Neural progenitor cell (in vitro differentiated cells): Measurements from ENCODE around the gene NHERF1. TPM values are rescaled to one million over a fixed set of nuclear protein-coding genes. Genes with fewer than 3 reads are reported as not detected.

Experiments used
- DNase-seq: peaks from one replicate; pipeline ENCODE4 v3.0.0-alpha.2; 2016; ENCODE audit warnings: low spot score
- H2AFZ ChIP-seq: fragments of 200-600 bp; sonication (generic); replicated peaks from 2 replicates; pipeline ENCODE4 v1.6.1; 2016; ENCODE audit warnings: antibody characterized with exemption
- H3F3A ChIP-seq: fragments of 200-600 bp; sonication (generic); 2 replicates; pipeline ENCODE4 v1.6.1; 2016; ENCODE audit warnings: antibody characterized with exemption, low read depth
- H3K27ac ChIP-seq: fragments of 200-600 bp; sonication (generic); 2 replicates; pipeline ENCODE4 v1.5.1; 2016; ENCODE audit warnings: mild to moderate bottlenecking
- H3K27me3 ChIP-seq: fragments of 200-600 bp; sonication (generic); 2 replicates; pipeline ENCODE4 v1.6.1; 2016; ENCODE audit warnings: mild to moderate bottlenecking, moderate library complexity
- H3K36me3 ChIP-seq: fragments of 200-600 bp; sonication (generic); 2 replicates; pipeline ENCODE4 v1.5.1; 2016
- H3K4me1 ChIP-seq: fragments of 200-600 bp; sonication (generic); 2 replicates; pipeline ENCODE4 v1.6.1; 2016; ENCODE audit warnings: mixed run types
- H3K4me2 ChIP-seq: fragments of 200-600 bp; sonication (generic); 2 replicates; pipeline ENCODE4 v1.6.1; 2016
- H3K4me3 ChIP-seq: fragments of 200-600 bp; sonication (generic); 2 replicates; pipeline ENCODE4 v1.5.1; 2016
- H3K79me2 ChIP-seq: fragments of 200-600 bp; sonication (generic); 2 replicates; pipeline ENCODE4 v1.6.1; 2016; ENCODE audit warnings: low read depth
- H3K9ac ChIP-seq: fragments of 200-600 bp; sonication (generic); 2 replicates; pipeline ENCODE4 v1.6.1; 2016
- H3K9me3 ChIP-seq: fragments of 200-600 bp; sonication (generic); 2 replicates; pipeline ENCODE4 v1.5.1; 2016; ENCODE audit warnings: low read depth
- H4K20me1 ChIP-seq: fragments of 200-600 bp; sonication (generic); 2 replicates; pipeline ENCODE4 v1.6.1; 2016; ENCODE audit warnings: low read depth
- H3K27ac Mint-ChIP-seq: 3 replicates; pipeline ENCODE4 v1.8.0; 2021; ENCODE audit warnings: mixed read lengths
- H3K27me3 Mint-ChIP-seq: 2 replicates; pipeline ENCODE4 v1.8.0; 2022; ENCODE audit warnings: low read depth, mild to moderate bottlenecking, inconsistent platforms, moderate library complexity, mixed read lengths; ENCODE audit not compliant: insufficient read depth
- H3K36me3 Mint-ChIP-seq: 3 replicates; pipeline ENCODE4 v1.8.0; 2021; ENCODE audit warnings: mixed read lengths
- H3K4me1 Mint-ChIP-seq: 3 replicates; pipeline ENCODE4 v1.8.0; 2021; ENCODE audit warnings: mixed read lengths
- H3K4me3 Mint-ChIP-seq: 3 replicates; pipeline ENCODE4 v1.8.0; 2021; ENCODE audit warnings: mild to moderate bottlenecking, moderate library complexity, mixed read lengths
- H3K9me3 Mint-ChIP-seq: 3 replicates; pipeline ENCODE4 v1.8.0; 2020; ENCODE audit warnings: mixed read lengths
- CTCF ChIP-seq: fragments of 200-600 bp; sonication (generic); IDR thresholded peaks from 2 replicates; pipeline ENCODE4 v1.5.1; 2017; ENCODE audit warnings: antibody characterized with exemption, mild to moderate bottlenecking
- EZH2 ChIP-seq: fragments of 200-600 bp; sonication (generic); IDR thresholded peaks from 2 replicates; pipeline ENCODE4 v1.6.1; 2017; ENCODE audit warnings: antibody characterized with exemption, mild to moderate bottlenecking, moderate library complexity
- EZH2phosphoT487 ChIP-seq: fragments of 200-600 bp; sonication (generic); IDR thresholded peaks from 2 replicates; pipeline ENCODE4 v1.6.1; 2017; ENCODE audit warnings: antibody characterized with exemption
- total RNA-seq: library from RNA; depleted of rRNA; stranded (reverse); fragments of >200 nt; gene quantifications from 2 replicates; pipeline ENCODE4 v1.2.3, GENCODE V29; 2015; ENCODE audit warnings: low replicate concordance

NHERF1 gene
- total RNA-seq, 1 donor from 2014 or later: 27.1 TPM

- Mint-ChIP-seq H3K36me3 (no peaks in the 10 kb centered on the region), H3K9me3 (no peaks in the 10 kb centered on the region), H3K27me3 (peaks cover 2% of the 10 kb centered on the region), H3K4me1 (no peaks in the 10 kb centered on the region), H3K4me3 (no peak overlapping the region), H3K27ac (no peak overlapping the region)
- peaks cover 8% of the 10 kb centered on the region for H3K27me3 ChIP-seq
- H3K4me2 ChIP-seq: no peak overlapping the region
- H2AFZ ChIP-seq: no peak overlapping the region
- H3K79me2 ChIP-seq: no peaks in the 10 kb centered on the region
- H3K9ac ChIP-seq: no peak overlapping the region
- H3F3A ChIP-seq: peaks cover 10% of the 10 kb centered on the region
- no peaks in the 10 kb centered on the region for H3K4me1 ChIP-seq
- no peak for DNase-seq
- H3K4me3 ChIP-seq: no peak overlapping the region
- no peaks in the 10 kb centered on the region for H3K9me3 ChIP-seq
- H3K27ac ChIP-seq: no peak overlapping the region
- H3K36me3 ChIP-seq: no peaks in the 10 kb centered on the region
- TF ChIP-seq EZH2phosphoT487 (no peak), EZH2 (no peak)
- no peaks in the 10 kb centered on the region for H4K20me1 ChIP-seq
Measured at GRCh38 chr17:74729368-74729767, 19.1 kb upstream of the NHERF1 start.

GRCh38 chr17:74729866-74730265 lies 18.6 kb upstream of the NHERF1 start:
- Mint-ChIP-seq H3K36me3 (no peaks in the 10 kb centered on the region), H3K4me3 (no peak overlapping the region)
- TF ChIP-seq CTCF: no peak
- no peak for TF ChIP-seq EZH2
- no peak for TF ChIP-seq EZH2phosphoT487

DNA sequence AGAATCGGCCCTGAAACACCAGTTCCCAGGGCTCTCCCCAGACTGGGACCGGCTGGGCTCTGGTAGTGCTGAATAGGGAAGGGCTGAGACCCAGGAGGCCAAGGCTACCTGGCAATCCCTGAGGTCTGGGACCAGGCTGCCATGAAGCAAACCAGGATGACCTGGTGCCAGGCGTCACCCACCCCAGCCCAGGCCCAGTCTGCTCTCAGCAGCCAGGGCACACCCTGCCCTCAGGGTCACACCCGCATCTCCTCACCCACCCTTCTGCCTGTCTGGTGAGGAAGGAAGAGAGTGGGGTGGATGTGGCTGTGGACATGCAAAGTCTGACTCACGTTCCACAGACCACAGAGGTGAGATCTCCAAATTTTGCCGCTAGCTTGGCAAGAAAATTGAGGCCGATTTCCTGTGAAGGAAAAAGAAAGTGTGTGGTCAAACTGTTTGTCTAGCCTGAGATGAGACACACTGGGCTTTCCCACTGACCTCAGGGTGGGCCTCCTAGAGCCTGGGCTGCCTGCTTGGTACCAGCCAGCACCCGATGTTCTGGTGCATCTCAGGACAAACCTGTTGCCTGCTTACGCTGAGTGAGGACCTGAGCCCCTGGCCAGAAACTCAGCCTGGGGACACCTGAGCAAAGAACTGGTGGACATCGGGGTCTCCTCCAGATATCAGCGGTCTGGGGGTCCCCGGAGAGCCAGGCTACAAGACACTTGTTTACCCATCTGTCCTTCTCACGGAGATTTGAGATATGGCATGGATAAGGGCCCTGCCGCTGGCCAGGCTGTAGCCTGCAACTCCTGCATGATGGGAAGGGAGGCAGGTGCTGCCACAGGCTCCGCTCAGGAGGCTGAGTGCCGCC lies 17.7 kb upstream of the NHERF1 start:
- TF ChIP-seq EZH2phosphoT487 (no peak), EZH2 (no peak), CTCF (no peak)
- H3K36me3 Mint-ChIP-seq: no peaks in the 10 kb centered on the region
- no peak overlapping the region for H3K27ac ChIP-seq
- DNase-seq: no peak
- no peaks in the 10 kb centered on the region for H3K9me3 Mint-ChIP-seq
- no peaks in the 10 kb centered on the region for H3K4me1 ChIP-seq
- peaks cover 9% of the 10 kb centered on the region for H3K27me3 Mint-ChIP-seq
- H4K20me1 ChIP-seq: no peaks in the 10 kb centered on the region
- no peaks in the 10 kb centered on the region for H3K36me3 ChIP-seq
- H3K27me3 ChIP-seq: peaks cover 22% of the 10 kb centered on the region
- H3K9ac ChIP-seq: no peak overlapping the region
- H3K4me3 ChIP-seq: no peak overlapping the region
- no peak overlapping the region for H3K27ac Mint-ChIP-seq
- H2AFZ ChIP-seq: no peak overlapping the region
- H3K4me2 ChIP-seq: no peak overlapping the region
- H3K4me3 Mint-ChIP-seq: no peak overlapping the region
- no peaks in the 10 kb centered on the region for H3K4me1 Mint-ChIP-seq
- H3K9me3 ChIP-seq: no peaks in the 10 kb centered on the region
- peaks cover 17% of the 10 kb centered on the region for H3F3A ChIP-seq
- no peaks in the 10 kb centered on the region for H3K79me2 ChIP-seq

More at GRCh38 chr17:74729866-74730265, 18.6 kb upstream of the NHERF1 start:
- Histone ChIP-seq H3K4me3 (no peak overlapping the region), H3F3A (peaks cover 10% of the 10 kb centered on the region), H3K27ac (no peak overlapping the region), H3K27me3 (peaks cover 13% of the 10 kb centered on the region), H3K4me1 (no peaks in the 10 kb centered on the region), H3K36me3 (no peaks in the 10 kb centered on the region), H3K79me2 (no peaks in the 10 kb centered on the region), H4K20me1 (no peaks in the 10 kb centered on the region), H3K4me2 (no peak overlapping the region), H2AFZ (no peak overlapping the region), H3K9me3 (no peaks in the 10 kb centered on the region), H3K9ac (no peak overlapping the region)
- H3K9me3 Mint-ChIP-seq: no peaks in the 10 kb centered on the region
- H3K27ac Mint-ChIP-seq: no peak overlapping the region
- no peaks in the 10 kb centered on the region for H3K4me1 Mint-ChIP-seq
- peaks cover 3% of the 10 kb centered on the region for H3K27me3 Mint-ChIP-seq
- DNase-seq: no peak

- Mint-ChIP-seq H3K27me3 (peaks cover 15% of the 10 kb centered on the region), H3K27ac (no peak overlapping the region), H3K9me3 (no peaks in the 10 kb centered on the region), H3K4me1 (peaks cover 2% of the 10 kb centered on the region), H3K4me3 (no peak overlapping the region), H3K36me3 (no peaks in the 10 kb centered on the region)
- no peaks in the 10 kb centered on the region for H4K20me1 ChIP-seq
- H3K9me3 ChIP-seq: no peaks in the 10 kb centered on the region
- no peaks in the 10 kb centered on the region for H3K36me3 ChIP-seq
- H3K9ac ChIP-seq: no peak overlapping the region
- peaks cover 27% of the 10 kb centered on the region for H3K27me3 ChIP-seq
- H3K4me2 ChIP-seq: no peak overlapping the region
- TF ChIP-seq CTCF (no peak), EZH2phosphoT487 (no peak), EZH2 (no peak)
- no peaks in the 10 kb centered on the region for H3K79me2 ChIP-seq
- H3F3A ChIP-seq: peaks cover 22% of the 10 kb centered on the region
- H2AFZ ChIP-seq: no peak overlapping the region
- H3K4me3 ChIP-seq: no peak overlapping the region
- H3K4me1 ChIP-seq: no peaks in the 10 kb centered on the region
- H3K27ac ChIP-seq: no peak overlapping the region
- no peak for DNase-seq
Measured at GRCh38 chr17:74731347-74731605, 17.2 kb upstream of the NHERF1 start.
